Parathyroid adenoma (tissue), 2 donors: Measurements from ENCODE around the gene USP50.
"Not testable (repeated sequence)": the region's sequence is repeated elsewhere in the genome, so short reads cannot be mapped to it uniquely, and the experiment has no call there.

Experiments
- H2AFZ ChIP-seq: fragments of 300-600 bp; sonication (generic); one replicate; pipeline ENCODE4 v1.7.0; 2017; ENCODE audit warnings: antibody characterized with exemption, mild to moderate bottlenecking
- H3K27ac ChIP-seq: fragments of 300-600 bp; sonication (generic); one replicate; pipeline ENCODE4 v1.7.0; 2017
- H3K27me3 ChIP-seq: fragments of 300-600 bp; sonication (generic); one replicate; pipeline ENCODE4 v1.7.0; 2017; ENCODE audit warnings: low read length; ENCODE audit not compliant: control insufficient read depth, insufficient read depth
- H3K36me3 ChIP-seq: fragments of 300-600 bp; sonication (generic); one replicate; pipeline ENCODE4 v1.7.0; 2017; ENCODE audit warnings: low read length; ENCODE audit not compliant: control insufficient read depth, insufficient read depth
- H3K4me1 ChIP-seq: fragments of 300-600 bp; sonication (generic); one replicate; pipeline ENCODE4 v1.7.0; 2017; ENCODE audit warnings: control low read depth
- H3K4me2 ChIP-seq: fragments of 300-600 bp; sonication (generic); one replicate; pipeline ENCODE4 v1.7.0; 2017; ENCODE audit warnings: low read length
- H3K4me3 ChIP-seq: fragments of 300-600 bp; sonication (generic); one replicate; pipeline ENCODE4 v1.7.0; 2017; ENCODE audit warnings: low read depth, low read length
- H3K79me2 ChIP-seq: fragments of 300-600 bp; sonication (generic); one replicate; pipeline ENCODE4 v1.7.0; 2017; ENCODE audit warnings: control low read depth
- H3K9ac ChIP-seq: fragments of 300-600 bp; sonication (generic); one replicate; pipeline ENCODE4 v1.7.0; 2017; ENCODE audit warnings: mild to moderate bottlenecking
- H3K9me3 ChIP-seq: fragments of 300-600 bp; sonication (generic); one replicate; pipeline ENCODE4 v1.7.0; 2017; ENCODE audit warnings: low read length; ENCODE audit not compliant: control insufficient read depth
- TF ChIP-seq, protein P1 (sequence below): fragments of 300-600 bp; sonication (generic); IDR thresholded peaks from one replicate; pipeline ENCODE4 v1.7.0; 2017; ENCODE audit warnings: antibody characterized with exemption, mild to moderate bottlenecking
- donor health status: primary hyperparathyroidism.

USP50 gene

DNA sequence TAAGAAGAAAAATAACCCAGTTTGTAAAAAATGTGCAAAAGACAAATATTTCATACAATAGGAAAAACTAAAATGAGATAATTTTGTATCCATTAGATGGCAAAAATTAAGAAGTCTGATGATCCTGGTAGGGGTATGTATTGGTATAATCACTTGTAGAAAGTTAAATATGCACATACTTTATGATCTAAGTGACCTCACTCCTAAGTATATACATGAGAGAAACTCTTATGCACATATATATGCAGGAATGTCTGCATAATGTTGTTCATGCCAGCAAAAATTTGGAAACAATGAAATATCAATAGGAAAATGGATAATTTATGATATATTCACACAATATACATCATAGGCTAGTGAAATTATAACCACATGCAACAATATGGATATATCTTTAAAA is 33.5 kb downstream of the USP50 start:
- Histone ChIP-seq H3K27me3 (no peaks in the 10 kb centered on the region), H3K4me1 (no peaks in the 10 kb centered on the region), H3K9me3 (no peaks in the 10 kb centered on the region), H3K79me2 (no peaks in the 10 kb centered on the region), H3K27ac (no peak overlapping the region), H3K36me3 (no peaks in the 10 kb centered on the region), H2AFZ (no peak overlapping the region), H3K9ac (no peak overlapping the region), H3K4me2 (no peak overlapping the region), H3K4me3 (no peak overlapping the region)
- TF ChIP-seq, protein P1, sequence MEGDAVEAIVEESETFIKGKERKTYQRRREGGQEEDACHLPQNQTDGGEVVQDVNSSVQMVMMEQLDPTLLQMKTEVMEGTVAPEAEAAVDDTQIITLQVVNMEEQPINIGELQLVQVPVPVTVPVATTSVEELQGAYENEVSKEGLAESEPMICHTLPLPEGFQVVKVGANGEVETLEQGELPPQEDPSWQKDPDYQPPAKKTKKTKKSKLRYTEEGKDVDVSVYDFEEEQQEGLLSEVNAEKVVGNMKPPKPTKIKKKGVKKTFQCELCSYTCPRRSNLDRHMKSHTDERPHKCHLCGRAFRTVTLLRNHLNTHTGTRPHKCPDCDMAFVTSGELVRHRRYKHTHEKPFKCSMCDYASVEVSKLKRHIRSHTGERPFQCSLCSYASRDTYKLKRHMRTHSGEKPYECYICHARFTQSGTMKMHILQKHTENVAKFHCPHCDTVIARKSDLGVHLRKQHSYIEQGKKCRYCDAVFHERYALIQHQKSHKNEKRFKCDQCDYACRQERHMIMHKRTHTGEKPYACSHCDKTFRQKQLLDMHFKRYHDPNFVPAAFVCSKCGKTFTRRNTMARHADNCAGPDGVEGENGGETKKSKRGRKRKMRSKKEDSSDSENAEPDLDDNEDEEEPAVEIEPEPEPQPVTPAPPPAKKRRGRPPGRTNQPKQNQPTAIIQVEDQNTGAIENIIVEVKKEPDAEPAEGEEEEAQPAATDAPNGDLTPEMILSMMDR, result no peak

DNA sequence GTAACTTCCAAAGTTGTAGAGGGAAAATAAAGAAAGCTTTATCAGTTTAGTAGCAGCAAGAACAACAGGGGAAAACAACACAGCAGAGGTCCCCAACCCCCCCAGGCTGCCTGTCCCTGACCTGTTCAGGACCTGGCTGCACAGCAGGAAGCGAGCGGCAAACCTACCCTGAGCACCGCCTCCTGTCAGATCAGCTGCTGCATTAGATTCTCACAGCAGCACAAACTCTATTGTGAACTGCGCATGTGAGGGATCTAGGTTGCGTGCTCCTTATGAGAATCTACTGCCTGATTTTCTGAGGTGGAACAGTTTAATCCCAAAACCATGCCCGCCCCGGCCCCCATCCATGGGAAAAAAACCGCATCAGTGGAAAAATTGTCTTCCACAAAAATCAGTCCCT is 40.3 kb downstream of the USP50 start:
- Histone ChIP-seq H3K27ac (no peak overlapping the region), H3K9me3 (no peaks in the 10 kb centered on the region), H3K4me1 (no peaks in the 10 kb centered on the region), H2AFZ (no peak overlapping the region), H3K36me3 (no peaks in the 10 kb centered on the region), H3K9ac (no peak overlapping the region), H3K4me2 (no peak overlapping the region), H3K79me2 (no peaks in the 10 kb centered on the region), H3K4me3 (no peak overlapping the region), H3K27me3 (no peaks in the 10 kb centered on the region)
- TF ChIP-seq, protein P1, result no peak

DNA sequence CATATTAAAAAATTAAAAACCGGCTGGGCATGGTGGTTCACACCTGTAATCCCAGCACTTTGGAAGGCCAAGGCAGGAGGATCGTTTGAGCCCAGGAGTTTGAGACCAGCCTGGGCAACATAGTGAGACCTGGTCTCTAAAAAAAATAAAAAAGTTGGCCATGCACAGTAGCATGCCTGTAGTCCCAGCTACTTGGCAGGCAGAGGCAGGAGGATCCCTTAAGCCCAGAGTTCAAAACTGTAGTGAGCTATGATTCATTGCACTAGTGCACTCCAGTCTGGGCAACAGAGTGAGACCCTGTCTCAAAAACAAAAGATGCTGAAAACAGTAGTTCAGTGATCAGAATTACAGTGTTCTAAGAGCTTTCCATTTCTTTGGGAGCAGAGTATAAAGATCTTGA is 40.8 kb downstream of the USP50 start:
- H3K9ac ChIP-seq, H3K4me1 ChIP-seq, H3K79me2 ChIP-seq, H3K36me3 ChIP-seq, H3K27ac ChIP-seq, H3K4me2 ChIP-seq, H3K9me3 ChIP-seq, H3K27me3 ChIP-seq, H2AFZ ChIP-seq, H3K4me3 ChIP-seq: not testable (repeated sequence)

DNA sequence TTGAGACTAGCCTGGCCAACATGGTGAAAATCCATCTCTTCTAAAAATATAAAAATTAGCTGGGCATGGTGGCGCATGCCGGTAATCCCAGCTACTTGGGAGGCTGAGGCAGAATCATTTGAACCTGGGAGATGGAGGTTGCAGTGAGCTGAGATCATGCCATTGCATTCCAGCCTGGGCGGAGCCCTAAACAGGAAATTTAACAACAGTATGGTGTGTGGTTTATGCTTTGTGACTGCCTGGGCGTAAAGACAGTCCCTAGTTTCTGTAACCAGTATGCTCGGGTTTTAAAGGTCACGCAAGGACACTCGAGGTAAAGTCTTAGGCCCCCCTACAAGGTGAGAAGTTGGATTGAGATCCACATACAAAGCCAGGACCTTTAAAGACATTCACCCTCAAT is 43.3 kb downstream of the USP50 start:
- Histone ChIP-seq H2AFZ (no peak overlapping the region), H3K9ac (no peak overlapping the region), H3K4me1 (no peaks in the 10 kb centered on the region), H3K4me2 (no peak overlapping the region), H3K36me3 (no peaks in the 10 kb centered on the region), H3K27ac (no peak overlapping the region), H3K27me3 (no peaks in the 10 kb centered on the region), H3K9me3 (no peaks in the 10 kb centered on the region), H3K79me2 (no peaks in the 10 kb centered on the region), H3K4me3 (no peak overlapping the region)
- TF ChIP-seq, protein P1, result no peak

DNA sequence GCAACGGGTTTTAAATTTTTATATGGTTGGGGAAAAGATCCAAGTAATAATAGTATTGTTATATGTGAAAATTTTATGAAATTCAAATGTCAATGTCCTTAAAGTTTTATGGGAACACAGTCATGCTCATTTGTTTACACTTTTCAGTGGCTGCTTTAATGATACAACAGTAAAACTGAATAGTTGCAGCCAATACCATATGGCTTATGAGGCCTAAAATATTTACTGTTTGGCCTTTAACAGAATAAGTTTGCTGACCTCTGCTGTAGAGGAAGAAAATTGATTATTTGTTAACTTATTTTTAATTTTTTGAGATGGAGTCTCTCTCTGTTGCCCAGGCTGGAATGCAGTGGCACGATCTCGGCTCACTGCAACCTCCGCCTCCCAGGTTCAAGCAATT is 44.7 kb downstream of the USP50 start:
- Histone ChIP-seq H3K79me2 (no peaks in the 10 kb centered on the region), H3K9ac (no peak overlapping the region), H3K27me3 (no peaks in the 10 kb centered on the region), H2AFZ (no peak overlapping the region), H3K4me1 (no peaks in the 10 kb centered on the region), H3K4me2 (no peak overlapping the region), H3K9me3 (no peaks in the 10 kb centered on the region), H3K4me3 (no peak overlapping the region), H3K36me3 (no peaks in the 10 kb centered on the region), H3K27ac (no peak overlapping the region)
- TF ChIP-seq, protein P1, result no peak
